HepG2 (cell line): Measurements from ENCODE around the gene NIP7. TPM values are rescaled to one million over a fixed set of nuclear protein-coding genes. Genes with fewer than 3 reads are reported as not detected.

Source experiments
- ATF7-NPFF ChIP-seq: sonication (generic); formaldehyde crosslinking; IDR thresholded peaks from 2 replicates; pipeline ENCODE4 v1.8.1; 2023; ENCODE audit warnings: mild to moderate bottlenecking, low read depth, missing genetic modification reagents, moderate library complexity
- CBX5 ChIP-seq: sonication (generic); formaldehyde crosslinking; IDR thresholded peaks from 2 replicates; pipeline ENCODE4 v1.4.0; 2020; ENCODE audit warnings: missing genetic modification reagents, borderline replicate concordance
- DMAP1 ChIP-seq: IDR thresholded peaks from 2 replicates; pipeline ENCODE4 v1.6.1; 2016
- KDM2A ChIP-seq: sonication (generic); formaldehyde crosslinking; IDR thresholded peaks from 2 replicates; pipeline ENCODE4 v1.4.0; 2020; ENCODE audit warnings: low read depth, missing genetic modification reagents, borderline replicate concordance
- KIAA2018 ChIP-seq: sonication (generic); formaldehyde crosslinking; IDR thresholded peaks from 2 replicates; pipeline ENCODE4 v1.5.0; 2020; ENCODE audit warnings: mild to moderate bottlenecking, missing genetic modification reagents, borderline replicate concordance
- NFE2L1 ChIP-seq: sonication (generic); formaldehyde crosslinking; IDR thresholded peaks from 2 replicates; pipeline ENCODE4 v1.4.0; 2020; ENCODE audit warnings: missing genetic modification reagents, mild to moderate bottlenecking, borderline replicate concordance
- PCBP1 ChIP-seq: fragments of 200-400 bp; formaldehyde crosslinking; IDR thresholded peaks from 2 replicates; pipeline ENCODE4 v1.6.1; 2017; ENCODE audit warnings: mild to moderate bottlenecking, low read depth, low read length, borderline replicate concordance
- PHF21A ChIP-seq: sonication (generic); formaldehyde crosslinking; IDR thresholded peaks from 2 replicates; pipeline ENCODE4 v1.5.0; 2020; ENCODE audit warnings: mild to moderate bottlenecking, missing genetic modification reagents
- PTBP1 ChIP-seq: fragments of 200-400 bp; formaldehyde crosslinking; IDR thresholded peaks from 2 replicates; pipeline ENCODE4 v1.6.1; 2018; ENCODE audit warnings: low read length, low read depth; ENCODE audit not compliant: poor library complexity, severe bottlenecking
- REL ChIP-seq: sonication (generic); formaldehyde crosslinking; conservative IDR thresholded peaks from 2 replicates; pipeline ENCODE4 v1.8.0; 2022; ENCODE audit warnings: mild to moderate bottlenecking, missing genetic modification reagents, moderate library complexity
- RXRB ChIP-seq: IDR thresholded peaks from 2 replicates; pipeline ENCODE4 v1.6.1; 2016; ENCODE audit warnings: borderline replicate concordance, missing genetic modification reagents, missing compliant biosample characterization
- TEF ChIP-seq: sonication (generic); formaldehyde crosslinking; IDR thresholded peaks from 2 replicates; pipeline ENCODE4 v1.5.0; 2020; ENCODE audit warnings: missing genetic modification reagents
- ZBTB10 ChIP-seq: sonication (generic); formaldehyde crosslinking; IDR thresholded peaks from 2 replicates; pipeline ENCODE4 v1.4.0; 2020; ENCODE audit warnings: missing genetic modification reagents, borderline replicate concordance
- ZNF24 ChIP-seq: fragments of 450-650 bp; IDR thresholded peaks from 2 replicates; pipeline ENCODE4 v1.6.1; 2017; ENCODE audit warnings: antibody characterized with exemption, mild to moderate bottlenecking
- ZNF501 ChIP-seq: sonication (generic); formaldehyde crosslinking; IDR thresholded peaks from 2 replicates; pipeline ENCODE4 v1.5.1; 2020; ENCODE audit warnings: mild to moderate bottlenecking, moderate library complexity, missing genetic modification reagents
- polyA plus RNA-seq, 8 experiments: library from polyadenylated mRNA; depleted of rRNA in 3 of 8; stranded (reverse) in 7 of 8; unstranded in 1 of 8; fragments of >200 nt; fragmentation: Illumina TruSeq in 4 of 8; extraction: Trizol in 4 of 8; gene quantifications; 2 replicates each; pipeline versions ENCODE4 v1.2.1 to v1.2.3, GENCODE V29; 2011 to 2016; ENCODE audit warnings: low read depth in 4 of 8, missing spikeins in 1 of 8, mixed read lengths in 1 of 8; ENCODE audit not compliant: insufficient read depth in 1 of 8
- total RNA-seq, 5 experiments: library from RNA; depleted of rRNA; stranded (reverse); fragments of >200 nt; fragmentation: Illumina TruSeq; extraction: Trizol; gene quantifications; 2 replicates each; pipeline ENCODE4 v1.2.3, GENCODE V29; 2016; ENCODE audit warnings: low read depth in 1 of 5

NIP7 gene
- total and polyA plus RNA-seq, 2 of the 13 experiments (the other 11 are each of a cell fraction or from before 2014, with no cell fraction given): 15.3 to 114 TPM

DNA sequence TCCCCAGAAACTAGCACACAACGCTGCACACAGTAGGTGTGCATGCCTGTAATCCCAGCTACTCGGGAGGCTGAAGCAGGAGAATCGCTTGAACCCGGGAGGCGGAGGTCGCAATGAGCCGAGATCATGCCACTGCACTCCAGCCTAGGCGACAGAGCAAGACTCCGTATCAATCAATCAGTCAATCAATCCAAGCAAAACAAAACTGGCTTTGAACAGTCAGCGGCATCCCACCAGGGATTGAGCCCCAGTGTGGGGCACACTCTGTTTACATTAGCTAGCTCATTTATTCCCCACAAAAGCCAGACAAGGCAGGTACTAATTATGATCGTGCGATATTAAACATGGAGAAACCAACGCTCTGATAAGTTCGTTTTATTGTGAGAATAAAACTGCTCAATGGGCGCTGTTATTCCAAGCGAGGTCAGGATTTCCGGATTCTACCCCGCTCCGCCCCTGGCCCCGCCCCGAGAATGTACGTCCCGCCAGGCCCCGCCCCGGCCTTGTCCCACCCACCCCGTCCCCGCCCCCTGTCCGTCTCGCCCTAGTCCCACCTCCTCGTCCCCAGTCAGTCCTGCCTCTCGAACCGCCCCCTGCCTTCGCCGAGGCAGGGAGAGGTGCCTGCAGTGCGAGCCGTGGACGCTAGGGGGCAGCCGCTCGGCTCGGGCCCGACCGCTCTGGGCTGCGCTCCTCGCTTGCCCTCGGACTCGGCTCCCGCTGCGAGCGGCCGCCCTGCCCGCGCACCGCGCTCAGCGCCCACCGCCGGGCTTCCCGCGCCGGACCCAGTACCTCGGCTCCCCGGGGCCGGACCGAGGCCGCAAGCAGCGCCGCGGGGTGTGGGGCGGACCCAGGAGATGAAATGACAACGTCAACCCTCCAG is 28.7 kb upstream of the NIP7 start, which contains the start of gene VPS4A (continued):
- TF ChIP-seq CBX5 (CRISPR knock-in tag): no peak
- TF ChIP-seq ATF7-NPFF (CRISPR knock-in tag): peak; percentile 65; the same call in 1 of the 2 replicates
- TF ChIP-seq DMAP1 (CRISPR knock-in tag): peak; percentile 58; the same call in 1 of the 2 replicates
- no peak for TF ChIP-seq NFE2L1 (CRISPR knock-in tag)
- TF ChIP-seq RXRB (CRISPR knock-in tag): peak; percentile 53; the same call in 1 of the 2 replicates
- 0 out of 2 replicates have a peak, but pooled peaks have one; percentile 53 for TF ChIP-seq REL
- TF ChIP-seq ZNF501 (CRISPR knock-in tag): peak; percentile 68
- no peak for TF ChIP-seq TEF
- TF ChIP-seq KIAA2018: no peak
- peak; percentile 78 for TF ChIP-seq ZNF24
- TF ChIP-seq ZBTB10: no peak
- TF ChIP-seq PHF21A (CRISPR knock-in tag): peak; percentile 53; the same call in 1 of the 2 replicates
- TF ChIP-seq KDM2A (CRISPR knock-in tag): peak; percentile 89
- TF ChIP-seq PTBP1: no peak
- no peak for TF ChIP-seq PCBP1
